ENCODE results near the gene DEGS2.
"Not testable (repeated sequence)": the region's sequence is repeated elsewhere in the genome, so short reads cannot be mapped to it uniquely, and the experiment has no call there.

Gene DEGS2

DNA sequence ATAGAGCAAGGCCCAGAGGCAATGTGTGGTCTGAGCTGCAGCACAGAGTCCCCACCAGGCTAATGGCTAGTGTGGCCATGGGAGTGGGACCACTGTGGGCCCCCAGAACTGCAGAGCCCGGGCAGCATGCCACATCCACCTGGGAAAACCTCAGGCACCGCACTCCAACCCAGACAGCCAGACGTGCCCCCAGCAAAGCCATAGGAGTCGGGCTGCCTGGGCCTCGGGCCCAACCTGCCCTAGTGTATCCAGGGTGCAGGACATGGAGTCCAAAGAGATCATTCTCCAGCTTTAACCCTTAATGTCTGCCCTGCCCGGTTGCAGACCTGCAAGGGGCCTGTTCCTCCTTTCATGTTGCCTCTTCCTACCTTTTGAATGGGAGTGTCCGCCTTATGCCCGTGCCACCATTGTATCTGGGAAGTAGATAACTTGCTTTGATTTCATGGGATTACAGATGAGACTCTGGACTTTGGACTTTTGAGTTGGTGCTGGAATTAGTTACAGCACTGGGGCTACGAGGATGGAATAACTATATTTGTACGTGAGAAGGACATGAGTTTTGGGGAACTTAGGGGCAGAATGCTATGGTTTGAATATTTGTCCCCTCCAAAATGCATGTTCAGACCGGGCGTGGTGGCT lies 29.1 kb upstream of the DEGS2 start:
- TF ChIP-seq, protein P1, sequence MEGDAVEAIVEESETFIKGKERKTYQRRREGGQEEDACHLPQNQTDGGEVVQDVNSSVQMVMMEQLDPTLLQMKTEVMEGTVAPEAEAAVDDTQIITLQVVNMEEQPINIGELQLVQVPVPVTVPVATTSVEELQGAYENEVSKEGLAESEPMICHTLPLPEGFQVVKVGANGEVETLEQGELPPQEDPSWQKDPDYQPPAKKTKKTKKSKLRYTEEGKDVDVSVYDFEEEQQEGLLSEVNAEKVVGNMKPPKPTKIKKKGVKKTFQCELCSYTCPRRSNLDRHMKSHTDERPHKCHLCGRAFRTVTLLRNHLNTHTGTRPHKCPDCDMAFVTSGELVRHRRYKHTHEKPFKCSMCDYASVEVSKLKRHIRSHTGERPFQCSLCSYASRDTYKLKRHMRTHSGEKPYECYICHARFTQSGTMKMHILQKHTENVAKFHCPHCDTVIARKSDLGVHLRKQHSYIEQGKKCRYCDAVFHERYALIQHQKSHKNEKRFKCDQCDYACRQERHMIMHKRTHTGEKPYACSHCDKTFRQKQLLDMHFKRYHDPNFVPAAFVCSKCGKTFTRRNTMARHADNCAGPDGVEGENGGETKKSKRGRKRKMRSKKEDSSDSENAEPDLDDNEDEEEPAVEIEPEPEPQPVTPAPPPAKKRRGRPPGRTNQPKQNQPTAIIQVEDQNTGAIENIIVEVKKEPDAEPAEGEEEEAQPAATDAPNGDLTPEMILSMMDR (conservative IDR thresholded peaks at IDR 0.05), result no peak
- no peak for TF ChIP-seq ZFX (IDR thresholded peaks at IDR 0.05)
- H3K27ac ChIP-seq, result no peak overlapping the region

GRCh38 chr14:100187247-100187833 lies 27.9 kb upstream of the DEGS2 start:
- no peak for TF ChIP-seq ZFX (IDR thresholded peaks at IDR 0.05)
- TF ChIP-seq, protein P1 (conservative IDR thresholded peaks at IDR 0.05), result no peak
- H3K27ac ChIP-seq, result no peak overlapping the region

DNA sequence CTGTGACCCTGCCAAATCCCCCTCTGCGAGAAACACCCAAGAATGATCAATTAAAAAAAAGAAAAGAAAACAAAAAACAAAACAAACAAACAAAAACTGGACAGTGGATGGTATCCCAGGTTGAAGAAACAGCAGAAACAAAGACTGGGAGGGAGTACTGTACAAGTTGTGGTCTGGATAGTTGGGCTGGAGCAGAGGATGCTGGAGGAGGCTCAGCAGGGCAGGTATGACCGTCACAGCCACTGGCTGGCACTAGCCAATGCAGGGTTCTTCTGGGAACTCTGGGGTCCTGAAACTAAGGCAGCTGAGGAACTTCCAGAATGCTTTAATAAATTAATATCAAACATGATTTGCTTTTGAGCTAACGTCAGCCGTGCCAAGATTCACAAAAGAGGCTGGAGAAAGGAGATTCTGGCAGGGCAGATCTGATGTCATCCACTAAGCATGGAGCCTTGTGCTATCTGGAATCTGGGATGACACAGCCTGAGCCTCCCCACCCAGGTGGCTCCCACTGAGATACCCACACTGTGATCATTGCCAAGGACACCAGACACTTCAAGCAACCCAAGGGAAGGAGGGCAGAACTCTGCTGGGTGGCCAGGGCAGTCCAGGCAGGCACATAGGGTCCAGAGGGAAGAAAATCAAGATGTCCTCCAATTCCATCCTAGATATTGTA lies 22.6 kb upstream of the DEGS2 start:
- H3K27ac ChIP-seq, result not testable (repeated sequence)

- H3K27ac ChIP-seq, result not testable (repeated sequence)
Measured at GRCh38 chr14:100180671-100181070, 21.2 kb upstream of the DEGS2 start.

DNA sequence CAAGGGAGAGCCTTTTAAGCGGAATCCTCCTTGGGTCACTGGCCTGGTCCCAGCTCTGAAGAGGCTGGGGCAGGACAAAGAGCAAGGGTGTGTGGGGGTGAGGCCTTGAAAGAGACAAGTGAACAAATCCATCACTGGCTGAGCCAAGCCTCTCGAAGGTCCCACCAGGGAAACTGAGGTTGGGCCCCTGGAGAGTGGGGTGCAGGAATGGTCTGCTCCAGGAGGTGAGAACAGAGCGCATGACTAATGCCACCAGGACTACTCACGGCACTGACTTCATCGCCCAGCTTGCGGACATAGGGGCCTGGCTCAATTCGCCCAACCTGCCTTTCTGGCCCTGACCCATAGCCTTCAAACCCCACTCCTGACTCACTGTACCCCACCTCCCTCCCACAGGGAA lies 19.2 kb upstream of the DEGS2 start:
- H3K27ac ChIP-seq, result no peak overlapping the region
- TF ChIP-seq, protein P1 (conservative IDR thresholded peaks at IDR 0.05), result no peak
- no peak for TF ChIP-seq ZFX (IDR thresholded peaks at IDR 0.05)

DNA sequence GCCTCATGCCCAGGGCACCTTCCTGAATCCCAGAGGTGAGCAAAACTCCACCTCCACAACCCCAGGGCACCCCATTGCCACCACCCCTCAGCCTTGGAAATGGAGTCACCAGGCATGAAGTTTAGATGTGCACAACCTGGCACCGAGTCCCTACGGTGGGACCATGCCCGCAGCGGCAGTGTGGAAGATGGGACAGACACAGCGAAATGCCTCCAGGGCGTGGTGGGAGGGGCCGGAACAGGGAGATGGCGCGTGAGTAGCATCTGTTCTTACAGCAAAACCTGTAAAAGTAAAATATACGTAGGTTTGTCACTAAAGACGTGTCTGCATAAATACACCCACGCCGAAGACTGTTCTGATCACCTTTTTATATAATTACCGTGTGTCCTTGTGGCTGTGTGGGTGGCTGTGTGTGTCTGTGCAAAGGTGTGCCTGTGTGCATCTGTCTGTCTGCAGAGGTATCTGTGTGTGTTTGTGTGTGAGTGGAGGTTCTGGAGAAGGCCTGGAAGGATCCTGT lies 17.4 kb upstream of the DEGS2 start:
- no peak overlapping the region for H3K27ac ChIP-seq
- no peak for TF ChIP-seq ZFX (IDR thresholded peaks at IDR 0.05)

GRCh38 chr14:100173353-100173752 lies 13.9 kb upstream of the DEGS2 start:
- no peak for TF ChIP-seq ZFX (IDR thresholded peaks at IDR 0.05)
- TF ChIP-seq, protein P1 (conservative IDR thresholded peaks at IDR 0.05), result no peak
- H3K27ac ChIP-seq, result no peak overlapping the region

DNA sequence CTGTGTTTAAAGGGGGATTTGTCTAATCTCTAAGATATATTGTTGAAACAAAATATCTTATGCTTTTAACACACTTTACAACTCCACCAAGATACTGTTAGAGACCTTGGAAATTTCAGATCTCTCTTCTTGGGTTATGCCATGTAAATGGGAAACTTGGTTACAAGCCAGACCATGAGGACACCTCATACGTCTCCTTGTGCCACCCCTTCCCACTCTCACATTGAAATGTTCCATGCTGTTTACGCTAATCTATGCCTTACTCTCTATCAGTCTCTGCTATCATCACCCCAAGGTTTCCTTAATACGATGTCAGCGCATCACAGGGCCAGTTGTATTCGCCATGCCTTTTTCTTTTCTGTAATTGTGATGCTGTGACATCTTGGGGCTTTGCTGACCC lies 13.4 kb upstream of the DEGS2 start:
- H3K27ac ChIP-seq, result no peak overlapping the region
- TF ChIP-seq, protein P1 (conservative IDR thresholded peaks at IDR 0.05), result no peak
- no peak for TF ChIP-seq ZFX (IDR thresholded peaks at IDR 0.05)

DNA sequence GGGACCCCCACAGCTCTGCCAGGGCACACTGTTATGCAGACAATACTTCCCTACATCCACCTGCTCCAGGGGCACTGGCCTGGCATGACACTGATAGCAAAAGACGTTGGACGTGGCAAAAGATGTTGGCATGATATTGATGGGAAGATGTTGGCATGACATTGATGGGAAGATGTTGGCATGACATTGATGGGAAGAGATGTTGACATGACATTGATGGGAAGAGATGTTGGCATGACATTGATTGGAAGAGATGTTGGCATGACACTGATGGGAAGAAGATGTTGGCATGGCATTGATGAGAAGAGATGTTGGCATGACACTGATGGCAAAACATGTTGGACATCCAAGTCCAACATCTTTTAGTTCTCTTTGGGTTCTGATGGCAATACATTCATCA lies 11.4 kb upstream of the DEGS2 start:
- TF ChIP-seq, protein P1 (conservative IDR thresholded peaks at IDR 0.05), result no peak
- no peak for TF ChIP-seq ZFX (IDR thresholded peaks at IDR 0.05)
- H3K27ac ChIP-seq, result no peak overlapping the region
